ENCODE measurements around the gene SLC25A11.

GRCh38 chr17:4937553-4937952 is 2.3 kb downstream of the SLC25A11 start:
- TF ChIP-seq CTCF (IDR thresholded peaks at IDR 0.05; ENCODE audit: low read depth, low read length, missing input control), result no peak
- no peak for TF ChIP-seq TAF1 (conservative IDR thresholded peaks at IDR 0.05)
- no peak for TF ChIP-seq GABPA (IDR thresholded peaks at IDR 0.05 in 1 of 2, conservative IDR thresholded peaks at IDR 0.05 in 1 of 2)
- TF ChIP-seq SP1 (IDR thresholded peaks at IDR 0.05), result no peak

Data from liver (tissue), 3 donors.